DMS53 treated with DMSO at 0.1 percent for 48 hours (cell line): ENCODE measurements around the gene RPS5.
A peak's percentile ranks its signal among the peaks of the same experiment; 100 is the strongest.
"Not testable (repeated sequence)": the region's sequence is repeated elsewhere in the genome, so short reads cannot be mapped to it uniquely, and the experiment has no call there.

Experiments used
- DNase-seq: peaks from one replicate; lab custom pipeline; 2025; ENCODE audit not compliant: unreplicated experiment; lab: John Stamatoyannopoulos, UW

RPS5 gene

GRCh38 chr19:58386576-58387337, at the start of gene RPS5:
RPS5 (plus strand) TSS chr19:58387269; CDS start chr19:58388138, 869 bp downstream.
- DNase-seq = peak; percentile 98

GRCh38 chr19:58338336-58338735, 48.7 kb upstream of the RPS5 start:
- DNase-seq = no peak

GRCh38 chr19:58338825-58339558, 48.1 kb upstream of the RPS5 start:
- no peak for DNase-seq

GRCh38 chr19:58345558-58345957, 41.5 kb upstream of the RPS5 start:
- no peak for DNase-seq

- DNase-seq = no peak
These were observed 39.8 kb upstream of the RPS5 start for GRCh38 chr19:58346961-58347929.

GRCh38 chr19:58348080-58348479, 39.0 kb upstream of the RPS5 start:
- DNase-seq = not testable (repeated sequence)

GRCh38 chr19:58349590-58349989, 37.5 kb upstream of the RPS5 start:
- DNase-seq = no peak

GRCh38 chr19:58350001-58350861, 36.8 kb upstream of the RPS5 start:
- no peak for DNase-seq

- DNase-seq = no peak
These were observed 36.1 kb upstream of the RPS5 start for GRCh38 chr19:58350871-58351557.

- DNase-seq = no peak
These were observed 35.6 kb upstream of the RPS5 start for GRCh38 chr19:58351558-58351878.

- no peak for DNase-seq
These were observed 34.9 kb upstream of the RPS5 start for GRCh38 chr19:58351990-58352755.

- DNase-seq = no peak
These were observed 34.1 kb upstream of the RPS5 start, which contains the start of gene A1BG for GRCh38 chr19:58352760-58353671. A1BG (minus strand) TSS chr19:58353492; CDS start chr19:58353437, 55 bp downstream.

- no peak for DNase-seq
These were observed 33.2 kb upstream of the RPS5 start for GRCh38 chr19:58353717-58354477.

GRCh38 chr19:58354478-58355030, 32.5 kb upstream of the RPS5 start:
- DNase-seq = no peak

- no peak for DNase-seq
These were observed 31.8 kb upstream of the RPS5 start for GRCh38 chr19:58355215-58355796.

GRCh38 chr19:58355908-58356765, 30.9 kb upstream of the RPS5 start:
- peak; percentile 10 for DNase-seq
